Esophagus squamous epithelium (tissue), 5 donors: Measurements from ENCODE around the gene OSCAR. TPM values are rescaled to one million over a fixed set of nuclear protein-coding genes. Genes with fewer than 3 reads are reported as not detected.
A peak's percentile ranks its signal among the peaks of the same experiment; 100 is the strongest.

Source experiments
- DNase-seq: peaks from one replicate; lab custom pipeline; 2025; lab: John Stamatoyannopoulos, UW
- H3K27ac ChIP-seq, 4 donors: fragments of 200-600 bp; sonication (generic); one replicate each; pipeline ENCODE4 v1.5.1; 2016 to 2019; ENCODE audit warnings: mild to moderate bottlenecking in 1 of 4
- H3K27me3 ChIP-seq, 4 donors: fragments of 200-600 bp; sonication (generic); 1 replicate in 3 of 4; 2 replicates in 1 of 4; pipeline versions ENCODE4 v1.5.1 to v1.6.0; 2017 to 2021; ENCODE audit warnings: antibody characterized with exemption in 1 of 4
- H3K36me3 ChIP-seq, 3 donors: fragments of 200-600 bp; sonication (generic); one replicate each; pipeline ENCODE4 v1.5.1; 2016 to 2019
- H3K4me1 ChIP-seq, 3 donors: fragments of 200-600 bp; sonication (generic); one replicate each; pipeline ENCODE4 v1.5.1; 2017 to 2019
- H3K4me3 ChIP-seq, 4 donors: fragments of 200-600 bp; sonication (generic); 1 replicate in 3 of 4; 2 replicates in 1 of 4; pipeline ENCODE4 v1.5.1; 2016 to 2019; ENCODE audit warnings: mild to moderate bottlenecking in 2 of 4, moderate library complexity in 1 of 4
- H3K9me3 ChIP-seq, 3 donors: fragments of 200-600 bp; sonication (generic); one replicate each; pipeline ENCODE4 v1.5.1; 2016 to 2019
- POLR2A ChIP-seq, 4 donors: fragments of 450-650 bp; IDR thresholded peaks; one replicate each; pipeline ENCODE4 v1.6.1; 2017; ENCODE audit warnings: antibody characterized with exemption in 4 of 4, mild to moderate bottlenecking in 4 of 4, moderate library complexity in 3 of 4
- WGBS, 2 donors: methylation state at CpG; one replicate each; pipeline ENCODE4 v1.1.5; 2018; 5-methylcytosine and 5-hydroxymethylcytosine counted together
- intact Hi-C: fragments of 100-400 bp; cut with DNase I; formaldehyde crosslinking; loops from one replicate; pipeline ENCODE4 v1.15.0; 2022
- total RNA-seq, 4 donors: library from RNA; depleted of rRNA; stranded (reverse); fragments of >200 nt; gene quantifications; one replicate each; pipeline ENCODE4 v1.1.0, GENCODE V29; 2016
- TF ChIP-seq, protein P1 (sequence below), 6 experiments: fragments of 450-650 bp in 4 of 6; fragments of 200-600 bp in 2 of 6; sonication (generic) in 2 of 6; IDR thresholded peaks; one replicate each; pipeline ENCODE4 v1.5.1; 2016 to 2019; ENCODE audit warnings: antibody characterized with exemption in 6 of 6, mild to moderate bottlenecking in 4 of 6, moderate library complexity in 4 of 6
- donor health status: DM: yes; HTN: yes; CAD: no.

The OSCAR gene
- total RNA-seq, 4 donors from 2014 or later: 0.70 to 1.6 (median 1.3) TPM; not detected in 1

DNA sequence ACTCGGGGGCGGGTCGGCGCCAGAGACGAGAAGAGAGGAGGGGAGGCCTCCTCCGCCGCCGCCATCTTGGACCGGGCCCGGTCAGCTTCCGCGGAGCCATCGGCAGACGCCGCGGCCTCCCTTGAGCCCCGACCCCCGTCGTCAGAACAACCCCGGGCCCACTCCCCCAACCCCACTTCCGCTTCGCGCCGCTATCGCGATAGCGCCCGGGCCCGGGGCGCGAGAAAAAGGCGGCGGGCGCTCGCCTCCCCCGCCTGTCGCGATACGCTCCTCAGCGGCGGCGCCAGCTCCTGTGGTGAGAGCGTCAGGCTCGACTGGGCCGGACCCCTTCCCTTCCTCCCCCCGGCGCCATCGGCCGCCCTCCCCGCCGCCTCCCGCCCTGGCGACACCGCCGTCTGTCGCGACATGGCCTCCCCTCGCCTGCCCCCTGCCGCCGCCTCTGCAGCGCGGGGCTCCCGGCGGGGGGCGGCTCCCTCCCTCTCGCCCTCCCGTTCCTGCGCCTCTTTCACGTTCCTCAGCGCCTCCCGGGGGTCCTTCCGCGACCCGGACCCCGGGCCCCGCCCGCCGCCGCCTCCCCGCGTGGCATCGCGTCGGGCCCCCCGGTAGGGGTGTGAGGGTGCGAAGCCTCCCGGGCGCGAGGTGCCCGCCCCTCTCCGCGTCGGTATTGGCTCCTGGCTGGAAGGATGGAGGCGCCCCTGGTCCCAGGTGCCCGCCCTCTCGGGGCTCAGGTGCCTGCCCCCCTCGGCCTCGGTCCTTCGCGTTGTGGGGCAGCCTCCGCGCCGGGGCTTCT lies 37.3 kb upstream of the OSCAR start, which contains the start of gene CNOT3:
Gene CNOT3 (plus strand): TSS at position 64 of the 790 bp plus-strand sequence. CDS start 5,217 bp downstream, outside the sequence.
- no peak for DNase-seq
- Histone ChIP-seq H3K36me3 (peaks cover 0 to 39% (median 2%) of the 10 kb centered on the region in 3 donors), H3K4me1 (peaks cover 30 to 67% (median 36%) of the 10 kb centered on the region in 3 donors), H3K4me3 (peak within 1 kb of the TSS; percentile 88 to 100 (median 96)), H3K27ac (peak within 1 kb of the TSS; percentile 94 to 96 (median 95)), H3K9me3 (no peaks in the 10 kb centered on the region), H3K27me3 (no peaks in the 10 kb centered on the region)
- intact Hi-C loops: no loop called here
- TF ChIP-seq POLR2A (IDR thresholded peaks at IDR 0.05): peak in 3 of 4 donors; percentile 83 to 89 (median 88)
- TF ChIP-seq, protein P1, sequence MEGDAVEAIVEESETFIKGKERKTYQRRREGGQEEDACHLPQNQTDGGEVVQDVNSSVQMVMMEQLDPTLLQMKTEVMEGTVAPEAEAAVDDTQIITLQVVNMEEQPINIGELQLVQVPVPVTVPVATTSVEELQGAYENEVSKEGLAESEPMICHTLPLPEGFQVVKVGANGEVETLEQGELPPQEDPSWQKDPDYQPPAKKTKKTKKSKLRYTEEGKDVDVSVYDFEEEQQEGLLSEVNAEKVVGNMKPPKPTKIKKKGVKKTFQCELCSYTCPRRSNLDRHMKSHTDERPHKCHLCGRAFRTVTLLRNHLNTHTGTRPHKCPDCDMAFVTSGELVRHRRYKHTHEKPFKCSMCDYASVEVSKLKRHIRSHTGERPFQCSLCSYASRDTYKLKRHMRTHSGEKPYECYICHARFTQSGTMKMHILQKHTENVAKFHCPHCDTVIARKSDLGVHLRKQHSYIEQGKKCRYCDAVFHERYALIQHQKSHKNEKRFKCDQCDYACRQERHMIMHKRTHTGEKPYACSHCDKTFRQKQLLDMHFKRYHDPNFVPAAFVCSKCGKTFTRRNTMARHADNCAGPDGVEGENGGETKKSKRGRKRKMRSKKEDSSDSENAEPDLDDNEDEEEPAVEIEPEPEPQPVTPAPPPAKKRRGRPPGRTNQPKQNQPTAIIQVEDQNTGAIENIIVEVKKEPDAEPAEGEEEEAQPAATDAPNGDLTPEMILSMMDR (IDR thresholded peaks at IDR 0.05): peak in 1 of 6 experiments; percentile 25
- WGBS, 2 donors: 0% methylated on average over 2 to 5 of the region's 103 CpGs

DNA sequence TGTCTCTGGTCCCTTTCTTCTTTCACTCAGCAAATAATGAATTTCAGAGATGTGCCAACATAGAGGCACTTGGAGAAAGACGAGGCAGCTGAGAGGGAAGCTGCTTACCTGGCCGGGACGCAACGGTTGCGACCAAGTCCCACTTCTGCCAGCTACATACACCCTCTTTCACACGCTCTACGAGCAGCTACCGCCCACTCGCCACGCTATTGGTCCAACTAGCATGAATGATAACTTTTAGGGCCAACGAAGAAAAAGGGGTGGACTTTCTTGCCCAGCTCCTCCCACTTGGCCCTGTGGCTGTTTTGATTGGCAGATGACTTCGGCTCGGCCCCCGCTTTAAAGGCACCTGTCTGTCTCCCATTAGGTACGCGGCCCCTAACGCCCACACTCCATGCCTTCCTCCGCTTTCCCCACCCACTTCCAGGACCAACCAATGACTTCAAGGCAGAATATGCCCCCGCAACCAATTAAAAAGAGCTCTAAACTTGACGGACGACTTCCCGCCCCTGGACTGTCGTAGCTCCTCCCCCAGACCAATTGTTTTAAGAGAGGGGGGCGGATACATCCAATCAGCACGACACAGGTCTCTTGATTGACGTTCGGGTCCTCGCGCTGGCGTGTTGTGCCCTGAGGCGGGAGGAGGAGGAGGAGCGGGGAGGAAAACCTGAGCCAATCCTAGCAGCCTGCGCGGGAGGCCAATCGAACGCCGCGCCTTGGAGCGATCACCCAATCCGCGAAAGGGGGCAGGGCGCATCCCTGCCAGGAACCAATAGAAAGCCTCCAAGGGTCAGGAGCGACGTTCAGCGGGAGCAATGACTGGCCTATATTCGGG lies 36.5 kb upstream of the OSCAR start:
- intact Hi-C loops: no loop called here
- H3K27me3 ChIP-seq: no peaks in the 10 kb centered on the region
- H3K9me3 ChIP-seq: no peaks in the 10 kb centered on the region
- TF ChIP-seq, protein P1 (IDR thresholded peaks at IDR 0.05): no peak
- peak in 3 of 4 donors; percentile 10 to 77 (median 40) for TF ChIP-seq POLR2A (IDR thresholded peaks at IDR 0.05)
- peak; percentile 100 for DNase-seq
- 0 to 1% methylated on average over 17 to 22 of the region's 46 CpGs for WGBS, 2 donors
- peak overlapping the region; percentile 94 to 96 (median 95) for H3K27ac ChIP-seq
- peaks cover 30 to 67% (median 36%) of the 10 kb centered on the region in 3 donors for H3K4me1 ChIP-seq
- peaks cover 0 to 38% (median 0%) of the 10 kb centered on the region in 3 donors for H3K36me3 ChIP-seq
- peak overlapping the region; percentile 88 to 100 (median 96) for H3K4me3 ChIP-seq

DNA sequence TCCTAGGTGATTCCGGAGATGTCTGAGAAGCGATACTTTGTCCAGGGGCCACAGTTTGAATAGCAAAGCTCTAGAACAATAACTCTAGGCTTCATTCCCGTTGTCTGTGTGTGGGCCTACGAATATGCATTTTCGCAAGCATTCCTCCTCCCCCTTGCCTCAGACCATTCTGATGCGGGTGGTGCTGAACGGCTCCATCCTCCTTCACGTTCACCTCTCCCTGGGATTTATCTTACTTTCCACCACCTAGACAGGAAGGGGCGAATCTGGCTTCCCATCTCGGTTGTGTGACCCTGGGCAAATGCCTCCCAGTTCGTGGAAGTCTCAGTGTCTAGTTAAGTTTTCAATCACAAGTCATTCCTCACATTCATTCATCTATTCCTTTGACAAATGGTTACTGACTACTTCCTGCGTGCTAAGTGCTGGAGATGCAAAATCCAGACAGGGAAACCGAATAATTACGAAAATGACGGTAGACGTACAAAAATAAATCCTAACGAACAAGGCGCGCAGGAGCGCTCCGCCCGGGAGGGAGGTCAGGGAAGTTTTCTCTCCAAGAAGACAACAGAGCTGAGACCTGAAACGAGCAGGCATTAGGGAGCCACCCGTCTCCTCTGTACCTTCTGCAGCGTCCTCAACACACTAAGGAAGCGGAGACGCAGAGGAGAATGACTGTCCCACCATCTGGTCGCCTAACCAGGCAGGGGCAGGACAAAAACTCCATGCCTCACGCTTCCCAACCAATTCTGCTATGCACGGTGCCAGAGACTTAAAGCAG lies 35.7 kb upstream of the OSCAR start:
- H3K4me3 ChIP-seq: peak overlapping the region; percentile 35 to 68 (median 47)
- no peak for DNase-seq
- H3K4me1 ChIP-seq: peaks cover 30 to 60% (median 35%) of the 10 kb centered on the region in 3 donors
- WGBS, 2 donors: 4 to 7% methylated on average over 23 to 24 of the region's 30 CpGs
- intact Hi-C loops: no loop called here
- TF ChIP-seq, protein P1 (IDR thresholded peaks at IDR 0.05): no peak
- TF ChIP-seq POLR2A (IDR thresholded peaks at IDR 0.05): no peak
- H3K9me3 ChIP-seq: no peaks in the 10 kb centered on the region
- peak overlapping the region; percentile 63 to 82 (median 75) for H3K27ac ChIP-seq
- peaks cover 0 to 38% (median 0%) of the 10 kb centered on the region in 3 donors for H3K36me3 ChIP-seq
- H3K27me3 ChIP-seq: no peaks in the 10 kb centered on the region

DNA sequence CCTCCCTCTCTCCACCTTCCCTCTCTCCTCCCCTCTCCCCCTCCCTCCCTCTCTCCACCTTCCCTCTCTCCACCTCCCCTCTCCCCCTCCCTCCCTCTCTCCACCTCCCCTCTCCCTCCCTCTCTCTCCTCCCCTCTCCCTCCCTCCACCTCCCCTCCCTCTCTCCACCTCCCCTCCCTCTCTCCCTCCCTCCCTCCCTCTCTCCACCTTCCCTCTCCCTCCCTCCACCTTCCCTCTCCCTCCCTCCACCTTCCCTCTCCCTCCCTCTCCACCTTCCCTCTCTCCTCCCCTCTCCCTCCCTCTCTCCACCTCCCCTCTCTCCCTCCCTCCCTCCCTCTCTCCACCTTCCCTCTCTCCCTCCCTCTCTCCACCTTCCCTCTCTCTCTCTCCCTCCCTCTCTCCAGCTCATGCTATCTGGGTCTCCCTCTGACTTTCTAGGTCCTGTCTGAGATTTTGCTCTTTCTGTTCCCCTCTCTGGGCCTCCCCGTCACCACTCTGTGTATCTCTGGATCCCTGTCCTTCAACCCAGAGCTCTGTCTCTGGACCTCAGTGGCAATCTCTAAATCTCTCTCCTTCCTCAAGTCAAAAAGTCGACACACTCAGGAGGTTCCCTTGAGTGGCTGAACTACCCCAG lies 33.5 kb upstream of the OSCAR start:
- Histone ChIP-seq H3K4me3 (no peak overlapping the region), H3K27ac (peak overlapping the region in 3 of 4 donors; percentile 24 to 70 (median 55)), H3K36me3 (peaks cover 5 to 41% (median 6%) of the 10 kb centered on the region in 3 donors), H3K9me3 (no peaks in the 10 kb centered on the region), H3K4me1 (peaks cover 15 to 38% (median 18%) of the 10 kb centered on the region in 3 donors), H3K27me3 (no peaks in the 10 kb centered on the region)
- TF ChIP-seq, protein P1 (IDR thresholded peaks at IDR 0.05): no peak
- no peak for TF ChIP-seq POLR2A (IDR thresholded peaks at IDR 0.05)
- DNase-seq: no peak
- intact Hi-C loops: no loop called here
- WGBS, 2 donors: 26 to 62% methylated on average over 2 of the region's 2 CpGs
